H9 (cell line): ENCODE measurements around the gene EXOC3L4. TPM values are rescaled to one million over a fixed set of nuclear protein-coding genes. Genes with fewer than 3 reads are reported as not detected.

ENCODE experiments used
- DNase-seq: peaks from one replicate; pipeline ENCODE4 v3.0.0-alpha.2; 2017
- H2AFZ ChIP-seq: one replicate; pipeline ENCODE4 v1.6.1; 2013; ENCODE audit warnings: mild to moderate bottlenecking, low read length, control low read depth, moderate library complexity
- H2AK5ac ChIP-seq: 2 replicates; pipeline ENCODE4 v1.6.1; 2013; ENCODE audit warnings: low read length, control low read depth, mixed read lengths; ENCODE audit not compliant: insufficient read length
- H2BK120ac ChIP-seq: one replicate; pipeline ENCODE4 v1.6.1; 2013; ENCODE audit warnings: low read depth, mild to moderate bottlenecking, low read length, control low read depth, inconsistent platforms; ENCODE audit not compliant: poor library complexity, severe bottlenecking
- H2BK12ac ChIP-seq: 2 replicates; pipeline ENCODE4 v1.6.1; 2013; ENCODE audit warnings: low read length, control low read depth, mixed read lengths, low read depth; ENCODE audit not compliant: insufficient read length
- H2BK15ac ChIP-seq: 2 replicates; pipeline ENCODE4 v1.6.1; 2013; ENCODE audit warnings: low read depth, low read length, control low read depth
- H2BK20ac ChIP-seq: one replicate; pipeline ENCODE4 v1.6.1; 2013; ENCODE audit warnings: low read depth, mild to moderate bottlenecking, low read length, control low read depth, inconsistent platforms; ENCODE audit not compliant: poor library complexity, severe bottlenecking
- H2BK5ac ChIP-seq: 2 replicates; pipeline ENCODE4 v1.6.1; 2013; ENCODE audit warnings: low read length, control low read depth, mixed read lengths; ENCODE audit not compliant: insufficient read length
- H3K14ac ChIP-seq: 2 replicates; pipeline ENCODE4 v1.6.1; 2013; ENCODE audit warnings: low read length, control low read depth; ENCODE audit not compliant: insufficient read depth
- H3K18ac ChIP-seq: 2 replicates; pipeline ENCODE4 v1.6.1; 2013; ENCODE audit warnings: low read depth, mild to moderate bottlenecking, mixed read lengths, low read length, control low read depth; ENCODE audit not compliant: insufficient read length
- H3K23ac ChIP-seq: 2 replicates; pipeline ENCODE4 v1.6.1; 2013; ENCODE audit warnings: low read length, control low read depth, mixed read lengths, low read depth; ENCODE audit not compliant: insufficient read length
- H3K23me2 ChIP-seq: 2 replicates; pipeline ENCODE4 v1.6.1; 2013; ENCODE audit warnings: low read depth, mild to moderate bottlenecking, mixed read lengths, low read length, control low read depth; ENCODE audit not compliant: insufficient read length, poor library complexity, severe bottlenecking
- H3K27ac ChIP-seq: 2 replicates; pipeline ENCODE4 v1.5.1; 2013; ENCODE audit warnings: low read length, control low read depth, mixed read lengths, low read depth; ENCODE audit not compliant: insufficient read length
- H3K27me3 ChIP-seq: 2 replicates; pipeline ENCODE4 v1.6.1; 2013; ENCODE audit warnings: low read length, control low read depth, inconsistent platforms; ENCODE audit not compliant: insufficient read depth
- H3K4ac ChIP-seq: 2 replicates; pipeline ENCODE4 v1.6.1; 2013; ENCODE audit warnings: low read depth, mild to moderate bottlenecking, control low read depth, inconsistent platforms, low read length, moderate library complexity
- H3K4me1 ChIP-seq: 2 replicates; pipeline ENCODE4 v1.6.1; 2013; ENCODE audit warnings: low read length, control low read depth, inconsistent platforms; ENCODE audit not compliant: insufficient read depth
- H3K4me2 ChIP-seq: 2 replicates; pipeline ENCODE4 v1.6.1; 2013; ENCODE audit warnings: low read length, control low read depth, mixed read lengths; ENCODE audit not compliant: insufficient read length, insufficient read depth
- H3K56ac ChIP-seq: 2 replicates; pipeline ENCODE4 v1.6.1; 2013; ENCODE audit warnings: low read depth, mild to moderate bottlenecking, mixed read lengths, low read length, control low read depth; ENCODE audit not compliant: insufficient read length
- H3K79me1 ChIP-seq: 2 replicates; pipeline ENCODE4 v1.6.1; 2013; ENCODE audit warnings: low read depth, mild to moderate bottlenecking, moderate library complexity, low read length, control low read depth, inconsistent platforms; ENCODE audit not compliant: insufficient read depth, poor library complexity, severe bottlenecking
- H3K79me2 ChIP-seq: 2 replicates; pipeline ENCODE4 v1.6.1; 2013; ENCODE audit warnings: low read length, control low read depth, inconsistent platforms; ENCODE audit not compliant: insufficient read depth
- H3K9ac ChIP-seq: 2 replicates; pipeline ENCODE4 v1.6.1; 2013; ENCODE audit warnings: low read length, control low read depth, mixed read lengths; ENCODE audit not compliant: insufficient read length; ENCODE audit errors: extremely low read depth
- H3K9me3 ChIP-seq: one replicate; pipeline ENCODE4 v1.6.1; 2013; ENCODE audit warnings: low read depth, low read length, inconsistent platforms; ENCODE audit not compliant: control insufficient read depth
- H3T11ph ChIP-seq: one replicate; pipeline ENCODE4 v1.6.1; 2013; ENCODE audit warnings: mild to moderate bottlenecking, low read length, control low read depth, inconsistent platforms
- H4K20me1 ChIP-seq: one replicate; pipeline ENCODE4 v1.6.1; 2013; ENCODE audit not compliant: control insufficient read depth, insufficient read length, insufficient read depth
- H4K5ac ChIP-seq: 2 replicates; pipeline ENCODE4 v1.6.1; 2013; ENCODE audit warnings: low read depth, mild to moderate bottlenecking, mixed read lengths, low read length, control low read depth; ENCODE audit not compliant: insufficient read length
- H4K8ac ChIP-seq: replicated peaks from 2 replicates; pipeline ENCODE4 v1.6.1; 2013; ENCODE audit warnings: low read length, control low read depth, mixed read lengths, low read depth; ENCODE audit not compliant: insufficient read length
- H4K91ac ChIP-seq: 2 replicates; pipeline ENCODE4 v1.6.1; 2013; ENCODE audit warnings: low read depth, mild to moderate bottlenecking, moderate library complexity, mixed read lengths, low read length, control low read depth; ENCODE audit not compliant: insufficient read length
- H3K27ac Mint-ChIP-seq, 3 experiments: 2 replicates in 2 of 3; 3 replicates in 1 of 3; pipeline ENCODE4 v1.8.0; 2020 to 2021; ENCODE audit warnings: mixed read lengths in 3 of 3, mild to moderate bottlenecking in 1 of 3, moderate library complexity in 1 of 3
- H3K27me3 Mint-ChIP-seq: 2 replicates; pipeline ENCODE4 v1.8.0; 2021; ENCODE audit warnings: low read depth, mild to moderate bottlenecking, moderate library complexity, mixed read lengths
- H3K36me3 Mint-ChIP-seq, 3 experiments: 2 replicates in 2 of 3; 3 replicates in 1 of 3; pipeline ENCODE4 v1.8.0; 2020 to 2021; ENCODE audit warnings: low read depth in 3 of 3, mixed read lengths in 3 of 3; ENCODE audit not compliant: insufficient read depth in 1 of 3
- H3K4me1 Mint-ChIP-seq, 2 experiments: 2 replicates each; pipeline ENCODE4 v1.8.0; 2020; ENCODE audit warnings: mixed read lengths in 2 of 2
- H3K4me3 Mint-ChIP-seq, 2 experiments: 2 replicates in 1 of 2; 3 replicates in 1 of 2; pipeline ENCODE4 v1.8.0; 2020 to 2021; ENCODE audit warnings: mild to moderate bottlenecking in 2 of 2, mixed read lengths in 2 of 2, moderate library complexity in 1 of 2
- H3K9me3 Mint-ChIP-seq, 2 experiments: 2 replicates in 1 of 2; 3 replicates in 1 of 2; pipeline ENCODE4 v1.8.0; 2020; ENCODE audit warnings: mild to moderate bottlenecking in 2 of 2, mixed read lengths in 2 of 2, moderate library complexity in 1 of 2
- CTCF ChIP-seq: fragments of 200-600 bp; sonication (generic); conservative IDR thresholded peaks from 3 replicates; pipeline ENCODE4 v1.8.0; 2021; ENCODE audit warnings: antibody characterized with exemption, mild to moderate bottlenecking
- WGBS: extraction: QIAGEN DNeasy Blood & Tissue Kit; methylation state at CpG from one replicate; pipeline ENCODE4 v1.1.7; 2013; ENCODE audit warnings: missing lambda C conversion rate, low lambda C conversion rate, mixed read lengths; ENCODE audit not compliant: insufficient read length; ENCODE audit errors: extremely low coverage; 5-methylcytosine and 5-hydroxymethylcytosine counted together
- total RNA-seq: library from RNA; stranded (reverse); gene quantifications from 2 replicates; pipeline ENCODE4 v1.2.1, GENCODE V29; 2021

EXOC3L4 gene
- total RNA-seq, 1 experiment from 2014 or later, result 0.42 TPM

- Histone ChIP-seq H2AK5ac (no peak overlapping the region), H3K4me1 (no peaks in the 10 kb centered on the region; the same call in 1 of the 2 replicates), H3K56ac (no peak overlapping the region), H4K20me1 (no peaks in the 10 kb centered on the region), H4K8ac (no peak overlapping the region), H3K79me1 (no peaks in the 10 kb centered on the region), H3K4ac (no peak overlapping the region), H2BK20ac (no peak overlapping the region), H2BK12ac (no peak overlapping the region), H2BK15ac (no peak overlapping the region), H2BK5ac (no peak overlapping the region), H3K27ac (no peak overlapping the region), H3T11ph (no peak overlapping the region), H3K14ac (no peak overlapping the region), H4K91ac (no peak overlapping the region), H3K23me2 (no peaks in the 10 kb centered on the region), H3K9ac (no peak overlapping the region), H4K5ac (no peak overlapping the region), H3K4me2 (no peak overlapping the region), H3K18ac (no peak overlapping the region), H2AFZ (no peak overlapping the region), H3K23ac (no peak overlapping the region), H3K79me2 (no peaks in the 10 kb centered on the region), H2BK120ac (no peak overlapping the region), H3K9me3 (no peaks in the 10 kb centered on the region), H3K27me3 (no peaks in the 10 kb centered on the region)
- no peaks in the 10 kb centered on the region for H3K36me3 Mint-ChIP-seq
- no peak for DNase-seq
- no peak for TF ChIP-seq CTCF
- H3K27me3 Mint-ChIP-seq, result peaks cover 15% of the 10 kb centered on the region
- no peaks in the 10 kb centered on the region for H3K9me3 Mint-ChIP-seq
- peaks cover 13 to 44% of the 10 kb centered on the region in 2 experiments for H3K4me1 Mint-ChIP-seq
- no CpG with 5 or more reads among the region's 31 CpGs for WGBS
- no peak overlapping the region for H3K27ac Mint-ChIP-seq
- peak overlapping the region in 1 of 2 experiments; percentile 28; a peak in 1 of 5 replicates for H3K4me3 Mint-ChIP-seq
These were observed 3.8 kb downstream of the EXOC3L4 start for GRCh38 chr14:103097994-103098957.
